Endothelial cell of umbilical vein (primary cell): Measurements from ENCODE around the gene PPARD. TPM values are rescaled to one million over a fixed set of nuclear protein-coding genes. Genes with fewer than 3 reads are reported as not detected.

Experiments
- BruUV-seq: library from RNA; stranded (reverse); fragments of 400-500 nt; replicated peaks from 2 replicates; lab custom pipeline; 2021; lab: Mats Ljungman, UMichigan
- CTCF ChIA-PET: fragments of 300-600, 350-600 bp; sonication (Branson Sonifier 250); formaldehyde crosslinking; loops from one replicate; lab custom pipeline; 2021; ENCODE audit warnings: antibody characterized with exemption, inconsistent platforms; lab: Charles Lee
- POLR2A ChIA-PET: fragments of 300-600, 350-600 bp; sonication (Branson Sonifier 250); formaldehyde crosslinking; loops from one replicate; lab custom pipeline; 2021; ENCODE audit warnings: antibody characterized with exemption, inconsistent platforms; lab: Charles Lee
- DNase-seq: peaks from one replicate; pipeline ENCODE4 v3.0.0-alpha.2; 2011; ENCODE audit warnings: low read depth, low spot score
- FAIRE-seq: peaks from 2 replicates; lab custom pipeline; 2011; peaks lifted over from hg19 to GRCh38; lab: Jason Lieb, UNC
- H2AFZ ChIP-seq: 2 replicates; pipeline ENCODE4 v1.6.0; 2012; ENCODE audit warnings: low read depth, low read length, control low read depth, inconsistent platforms
- H3K27ac ChIP-seq: 2 replicates; pipeline ENCODE4 v1.5.1; 2011; ENCODE audit warnings: low read depth, mild to moderate bottlenecking, control low read depth, low read length, moderate library complexity; ENCODE audit not compliant: insufficient read depth
- H3K27me3 ChIP-seq, 2 experiments: 2 replicates each; pipeline versions ENCODE4 v1.6.0 to v1.6.1; 2011; ENCODE audit warnings: low read length in 2 of 2, mixed read lengths in 1 of 2; ENCODE audit not compliant: control insufficient read depth in 2 of 2, insufficient read depth in 2 of 2
- H3K36me3 ChIP-seq, 2 experiments: 2 replicates in 1 of 2; 3 replicates in 1 of 2; pipeline ENCODE4 v1.5.1; 2011; ENCODE audit warnings: low read length in 2 of 2, mild to moderate bottlenecking in 1 of 2, moderate library complexity in 1 of 2; ENCODE audit not compliant: control insufficient read depth in 2 of 2, insufficient read depth in 2 of 2; ENCODE audit errors: extremely low read depth in 1 of 2
- H3K4me1 ChIP-seq: 3 replicates; pipeline ENCODE4 v1.5.1; 2011; ENCODE audit warnings: mild to moderate bottlenecking, low read length; ENCODE audit not compliant: control insufficient read depth, insufficient read depth; ENCODE audit errors: extremely low read depth
- H3K4me2 ChIP-seq: 2 replicates; pipeline ENCODE4 v1.6.1; 2011; ENCODE audit warnings: low read length, control low read depth, mixed read lengths; ENCODE audit not compliant: insufficient read depth
- H3K4me3 ChIP-seq, 3 experiments: fragments of 200-600 bp in 1 of 3; sonication (generic), shearing (Covaris generic) in 1 of 3; replicated peaks in 1 of 3; 2 replicates each; pipeline ENCODE4 v1.5.1; 2011 to 2016; ENCODE audit warnings: control low read depth in 3 of 3, low read length in 3 of 3, mild to moderate bottlenecking in 2 of 3, inconsistent platforms in 1 of 3, low read depth in 1 of 3, moderate library complexity in 1 of 3; ENCODE audit not compliant: insufficient read depth in 1 of 3
- H3K79me2 ChIP-seq: 2 replicates; pipeline ENCODE4 v1.6.0; 2012; ENCODE audit warnings: low read length, inconsistent platforms; ENCODE audit not compliant: control insufficient read depth, insufficient read depth
- H3K9ac ChIP-seq: replicated peaks from 2 replicates; pipeline ENCODE3; 2011; ENCODE audit warnings: low read length, control low read depth; ENCODE audit not compliant: insufficient read depth; ENCODE audit errors: extremely low read depth
- H3K9me1 ChIP-seq: replicated peaks from 3 replicates; pipeline ENCODE4 v1.6.0; 2011; ENCODE audit warnings: mild to moderate bottlenecking, low read length; ENCODE audit not compliant: control insufficient read depth, insufficient read depth; ENCODE audit errors: extremely low read depth
- H3K9me3 ChIP-seq: replicated peaks from 2 replicates; pipeline ENCODE4 v1.5.1; 2012; ENCODE audit warnings: low read length, inconsistent platforms; ENCODE audit not compliant: control insufficient read depth, insufficient read depth
- H4K20me1 ChIP-seq: replicated peaks from 2 replicates; pipeline ENCODE3; 2011; ENCODE audit warnings: mild to moderate bottlenecking, low read length; ENCODE audit not compliant: control insufficient read depth, insufficient read depth; ENCODE audit errors: extremely low read depth
- EZH2 ChIP-seq: IDR thresholded peaks from 2 replicates; pipeline ENCODE4 v1.6.1; 2012; ENCODE audit warnings: borderline replicate concordance, low read depth, mild to moderate bottlenecking, moderate library complexity, low read length, inconsistent platforms; ENCODE audit not compliant: severe bottlenecking
- FOS ChIP-seq: IDR thresholded peaks from 2 replicates; pipeline ENCODE4 v1.6.1; 2011; ENCODE audit warnings: mild to moderate bottlenecking, low read length, moderate library complexity, borderline replicate concordance; ENCODE audit not compliant: insufficient read depth
- GATA2 ChIP-seq: IDR thresholded peaks from 2 replicates; pipeline ENCODE4 v1.7.0; 2011; ENCODE audit warnings: low read depth, mild to moderate bottlenecking, moderate library complexity, mixed read lengths, low read length; ENCODE audit not compliant: insufficient read length, insufficient read depth
- JUN ChIP-seq: IDR thresholded peaks from 2 replicates; pipeline ENCODE4 v1.6.1; 2011; ENCODE audit warnings: borderline replicate concordance, low read depth; ENCODE audit not compliant: insufficient read length, insufficient read depth
- MYC ChIP-seq: IDR thresholded peaks from one replicate; pipeline ENCODE4 v1.6.1; 2011; ENCODE audit warnings: mild to moderate bottlenecking, low read depth, low read length
- POLR2A ChIP-seq: IDR thresholded peaks from 2 replicates; pipeline ENCODE4 v1.6.1; 2012; ENCODE audit warnings: low read depth, mild to moderate bottlenecking, control low read depth, low read length
- POLR2AphosphoS5 ChIP-seq: IDR thresholded peaks from 2 replicates; pipeline ENCODE4 v1.6.1; 2012; ENCODE audit warnings: low read depth, mild to moderate bottlenecking, control low read depth, low read length, moderate library complexity; ENCODE audit not compliant: insufficient read depth
- dilution Hi-C: fragments of 300-500 bp; cut with MboI; formaldehyde crosslinking; loops from one replicate; pipeline ENCODE4 v1.15.0; 2019; ENCODE audit warnings: low sequenced_read_pairs; ENCODE audit not compliant: extremely low pct_ligation_motif_present
- intact Hi-C: fragments of 100-400 bp; cut with micrococcal nuclease; formaldehyde crosslinking; loops from one replicate; pipeline ENCODE4 v1.10.0; 2022
- polyA plus RNA-seq, 4 experiments: library from polyadenylated mRNA; depleted of rRNA in 3 of 4; stranded (reverse) in 3 of 4; unstranded in 1 of 4; fragments of >200 nt; gene quantifications; 2 replicates each; pipeline versions ENCODE4 v1.2.1 to v1.2.3, GENCODE V29; 2011 to 2012; ENCODE audit warnings: missing spikeins in 1 of 4
- total RNA-seq: library from RNA; stranded (reverse); gene quantifications from 2 replicates; pipeline ENCODE4 v1.2.3, GENCODE V29; 2021
- TF ChIP-seq, protein P1 (sequence below): IDR thresholded peaks from 2 replicates; pipeline ENCODE4 v1.6.1; 2011; ENCODE audit not compliant: insufficient read depth, insufficient read length
- TF ChIP-seq, protein P2 (sequence below), 2 donors: IDR thresholded peaks; 1 replicate in 1 of 2; 2 replicates in 1 of 2; pipeline ENCODE4 v1.5.1; 2011; ENCODE audit warnings: low read length in 2 of 2, mild to moderate bottlenecking in 2 of 2, moderate library complexity in 2 of 2, control low read depth in 1 of 2, inconsistent platforms in 1 of 2, low read depth in 1 of 2; ENCODE audit not compliant: insufficient read depth in 1 of 2; ENCODE audit errors: extremely low read depth in 1 of 2

PPARD gene
- total and polyA plus RNA-seq, 2 donors (not counting 3 experiments of a cell fraction or from before 2014, with no cell fraction given), result 23.4 to 29.2 TPM

DNA sequence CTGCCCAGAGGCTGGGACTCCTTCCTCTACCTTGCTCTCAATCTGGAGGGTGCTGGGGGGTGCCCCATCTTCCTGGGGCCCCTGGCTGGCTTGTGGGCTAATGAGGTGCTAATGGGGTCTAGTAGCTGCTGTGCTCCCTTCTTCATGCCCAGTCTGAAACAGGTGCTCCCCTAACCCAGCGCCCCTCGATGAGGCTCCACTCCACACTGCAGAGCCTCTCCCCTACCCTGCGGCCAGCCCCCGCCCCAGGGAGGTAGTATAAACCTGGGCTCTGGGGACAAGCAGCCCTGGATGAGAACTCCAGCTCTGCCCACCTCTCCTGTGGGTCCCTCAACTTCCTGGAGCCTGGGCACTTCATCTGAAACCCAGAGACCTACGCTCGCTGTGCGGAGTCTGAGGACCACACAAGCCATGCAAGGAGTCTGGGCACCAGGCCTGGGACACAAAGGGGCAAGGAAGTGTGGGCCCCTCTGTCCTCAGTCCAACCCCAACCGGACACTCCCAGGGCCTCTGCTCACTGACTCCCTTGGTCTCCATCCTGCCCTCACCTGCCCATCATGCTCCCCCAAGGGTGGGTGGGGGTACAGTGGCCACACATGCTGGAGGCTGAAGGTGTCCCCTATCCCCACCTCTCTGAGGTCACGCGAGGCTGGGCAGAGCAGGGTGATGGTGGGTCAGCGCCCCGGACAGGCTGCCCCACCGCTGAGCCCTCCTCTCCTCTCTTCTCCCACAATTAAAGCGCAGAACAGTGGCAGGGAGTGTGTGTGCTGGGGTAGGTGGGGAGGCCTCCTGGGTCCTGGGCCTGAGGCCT lies 132.0 kb downstream of the PPARD start:
- H3K9me1 ChIP-seq, result no peaks in the 10 kb centered on the region
- H3K4me3 ChIP-seq, result no peak overlapping the region
- BruUV-seq, result no TSS peak
- no peak overlapping the region for H3K4me2 ChIP-seq
- H3K27ac ChIP-seq, result no peak overlapping the region
- peaks cover 21% of the 10 kb centered on the region for H3K4me1 ChIP-seq
- DNase-seq (no peak), FAIRE-seq (no peak)
- TF ChIP-seq POLR2A (peak; percentile 64), GATA2 (no peak), POLR2AphosphoS5 (peak; percentile 52)
- no peaks in the 10 kb centered on the region for H3K9me3 ChIP-seq
- CTCF ChIA-PET, result no interaction called here
- POLR2A ChIA-PET, result interaction anchor here (0.7 to 0.9 kb wide), 2 partner anchors 8 to 441 kb away, joined by 3 read pairs; no protein-coding TSS in a partner anchor
- no peak overlapping the region for H3K9ac ChIP-seq
- H3K27me3 ChIP-seq, result no peaks in the 10 kb centered on the region
- peaks cover 7 to 13% of the 10 kb centered on the region in 2 experiments for H3K36me3 ChIP-seq
- H3K79me2 ChIP-seq, result peaks cover 21% of the 10 kb centered on the region
- dilution Hi-C loops, result no loop called here
- H4K20me1 ChIP-seq, result peaks cover 12% of the 10 kb centered on the region
- intact Hi-C loops, result no loop called here
- H2AFZ ChIP-seq, result no peak overlapping the region

DNA sequence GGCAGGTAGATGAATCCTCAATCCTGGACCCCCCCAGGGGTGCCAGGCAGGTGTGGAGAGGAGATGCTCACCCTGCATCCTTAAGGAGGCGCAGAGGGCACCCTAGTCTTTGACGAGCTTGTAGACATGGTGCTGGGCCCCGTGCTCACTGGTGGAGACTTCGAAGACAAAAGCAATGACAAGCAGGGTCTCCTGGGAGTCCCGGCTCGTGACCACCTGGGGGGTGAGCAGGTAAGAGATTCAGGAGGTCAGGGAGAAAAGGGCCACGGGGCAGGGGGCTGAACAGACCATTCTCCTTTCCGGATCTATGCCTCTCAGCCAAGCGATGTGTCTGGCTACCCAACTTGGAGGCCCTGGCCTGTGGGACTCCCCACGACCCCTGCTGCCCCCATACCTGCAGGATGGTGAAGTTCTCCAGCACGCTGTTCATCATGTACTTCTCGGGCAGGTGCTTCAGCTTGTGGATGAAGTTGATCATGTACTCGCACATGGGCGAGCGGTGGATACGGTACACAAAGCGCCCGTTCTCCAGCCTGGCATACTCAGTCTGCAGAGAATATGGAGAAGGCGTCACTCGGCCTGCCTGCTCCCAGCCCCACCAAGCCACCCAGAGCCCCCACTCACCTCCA lies 132.7 kb downstream of the PPARD start:
- FAIRE-seq, result no peak
- no peaks in the 10 kb centered on the region for H3K9me1 ChIP-seq
- H4K20me1 ChIP-seq, result peaks cover 7% of the 10 kb centered on the region

More for the DNA sequence above, 132.7 kb downstream of the PPARD start:
- Histone ChIP-seq H3K9me3 (no peaks in the 10 kb centered on the region), H3K79me2 (peaks cover 14% of the 10 kb centered on the region), H3K4me3 (no peak overlapping the region), H3K27ac (no peak overlapping the region), H3K36me3 (peaks cover 7 to 9% of the 10 kb centered on the region in 2 experiments), H3K9ac (no peak overlapping the region), H3K4me2 (no peak overlapping the region), H3K4me1 (peaks cover 14% of the 10 kb centered on the region), H3K27me3 (no peaks in the 10 kb centered on the region), H2AFZ (no peak overlapping the region)
- dilution Hi-C loops (no loop called here), intact Hi-C loops (no loop called here)
- CTCF ChIA-PET, result interaction anchor here (1.1 kb wide), 1 partner anchor 23 kb away, joined by 4 read pairs; no protein-coding TSS in a partner anchor
- TF ChIP-seq, protein P1, sequence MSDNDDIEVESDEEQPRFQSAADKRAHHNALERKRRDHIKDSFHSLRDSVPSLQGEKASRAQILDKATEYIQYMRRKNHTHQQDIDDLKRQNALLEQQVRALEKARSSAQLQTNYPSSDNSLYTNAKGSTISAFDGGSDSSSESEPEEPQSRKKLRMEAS, result no peak
- TF ChIP-seq EZH2, result no peak
- TF ChIP-seq MYC, result no peak
- TF ChIP-seq JUN, result no peak
- TF ChIP-seq GATA2, result no peak
- TF ChIP-seq, protein P2, sequence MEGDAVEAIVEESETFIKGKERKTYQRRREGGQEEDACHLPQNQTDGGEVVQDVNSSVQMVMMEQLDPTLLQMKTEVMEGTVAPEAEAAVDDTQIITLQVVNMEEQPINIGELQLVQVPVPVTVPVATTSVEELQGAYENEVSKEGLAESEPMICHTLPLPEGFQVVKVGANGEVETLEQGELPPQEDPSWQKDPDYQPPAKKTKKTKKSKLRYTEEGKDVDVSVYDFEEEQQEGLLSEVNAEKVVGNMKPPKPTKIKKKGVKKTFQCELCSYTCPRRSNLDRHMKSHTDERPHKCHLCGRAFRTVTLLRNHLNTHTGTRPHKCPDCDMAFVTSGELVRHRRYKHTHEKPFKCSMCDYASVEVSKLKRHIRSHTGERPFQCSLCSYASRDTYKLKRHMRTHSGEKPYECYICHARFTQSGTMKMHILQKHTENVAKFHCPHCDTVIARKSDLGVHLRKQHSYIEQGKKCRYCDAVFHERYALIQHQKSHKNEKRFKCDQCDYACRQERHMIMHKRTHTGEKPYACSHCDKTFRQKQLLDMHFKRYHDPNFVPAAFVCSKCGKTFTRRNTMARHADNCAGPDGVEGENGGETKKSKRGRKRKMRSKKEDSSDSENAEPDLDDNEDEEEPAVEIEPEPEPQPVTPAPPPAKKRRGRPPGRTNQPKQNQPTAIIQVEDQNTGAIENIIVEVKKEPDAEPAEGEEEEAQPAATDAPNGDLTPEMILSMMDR (IDR thresholded peaks at IDR 0.05; ENCODE audit: extremely low read depth in 1 of 2, insufficient read depth in 1 of 2, low read depth in 1 of 2, low read length in 2 of 2), result no peak
- TF ChIP-seq FOS, result no peak
- no peak for DNase-seq
- POLR2A ChIA-PET, result no interaction called here
- BruUV-seq, result no TSS peak
